GM10248 (cell line): ENCODE measurements around the gene MAP3K14.
A peak's percentile ranks its signal among the peaks of the same experiment; 100 is the strongest.

Experiments used
- CTCF ChIA-PET: fragments of 300-600 bp; sonication (Branson Sonifier 250); formaldehyde crosslinking; extraction: SDS; loops from one replicate; lab custom pipeline; 2021; ENCODE audit warnings: antibody characterized with exemption; lab: Yijun Ruan, JAX
- POLR2A ChIA-PET: fragments of 350-650 bp; sonication (Branson Sonifier 250); formaldehyde crosslinking; extraction: SDS; loops from one replicate; lab custom pipeline; 2020; ENCODE audit warnings: antibody characterized with exemption; lab: Yijun Ruan, JAX
- DNase-seq: peaks from one replicate; pipeline ENCODE4 v3.0.0; 2012; ENCODE audit errors: extremely low spot score
- CTCF ChIP-seq: IDR thresholded peaks from 2 replicates; pipeline ENCODE4 v1.5.1; 2012; ENCODE audit warnings: mild to moderate bottlenecking, low read depth; ENCODE audit errors: extremely low read depth, missing control alignments, control extremely low read depth

MAP3K14 gene

GRCh38 chr17:45229681-45230409 is 87.0 kb downstream of the MAP3K14 start:
- ChIA-PET CTCF (interaction anchor here (0.7 to 13.0 kb wide), 15 partner anchors 11 to 199 kb away, joined by 3 to 309 read pairs (median 5); partner anchors contain the start of genes ACBD4 and FMNL1), POLR2A (interaction anchor here (1.2 to 5.3 kb wide), 4 partner anchors 9 to 81 kb away, joined by 3 to 31 read pairs (median 6); partner anchors contain the start of gene HEXIM1)
- DNase-seq, result peak; percentile 73
- TF ChIP-seq CTCF, result no peak

- ChIA-PET POLR2A (interaction anchor here (0.9 to 5.3 kb wide), 6 partner anchors 8 to 89 kb away, joined by 3 to 31 read pairs (median 5); partner anchors contain the start of genes HEXIM1 and HEXIM2), CTCF (interaction anchor here (0.7 to 13.0 kb wide), 13 partner anchors 10 to 200 kb away, joined by 3 to 309 read pairs (median 4); partner anchors contain the start of genes ACBD4 and FMNL1)
- TF ChIP-seq CTCF, result no peak
- DNase-seq, result peak; percentile 86
Observed at GRCh38 chr17:45228763-45229539, 87.9 kb downstream of the MAP3K14 start.

GRCh38 chr17:45227926-45228762 is 88.7 kb downstream of the MAP3K14 start:
- ChIA-PET POLR2A (interaction anchor here (0.6 to 5.3 kb wide), 7 partner anchors 67 to 277 kb away, joined by 3 to 31 read pairs (median 8); partner anchors contain the start of genes HEXIM1 and HEXIM2), CTCF (interaction anchor here (0.7 to 13.0 kb wide), 11 partner anchors 8 to 200 kb away, joined by 3 to 309 read pairs (median 6); partner anchors contain the start of genes ACBD4 and FMNL1)
- no peak for TF ChIP-seq CTCF
- DNase-seq, result no peak

- peak; percentile 66 for DNase-seq
- CTCF ChIA-PET, result interaction anchor here (0.7 to 13.0 kb wide), 11 partner anchors 9 to 201 kb away, joined by 3 to 309 read pairs (median 6); partner anchors contain the start of genes ACBD4 and FMNL1
- POLR2A ChIA-PET, result interaction anchor here (0.6 to 5.3 kb wide), 4 partner anchors 72 to 276 kb away, joined by 8 to 31 read pairs (median 10); partner anchors contain the start of gene HEXIM1
- TF ChIP-seq CTCF, result no peak
Observed at GRCh38 chr17:45227101-45227925, 89.5 kb downstream of the MAP3K14 start.

GRCh38 chr17:45226576-45226975 is 90.2 kb downstream of the MAP3K14 start:
- ChIA-PET CTCF (interaction anchor here (1.3 to 6.0 kb wide), 6 partner anchors 9 to 91 kb away, joined by 4 to 56 read pairs (median 9); partner anchors contain the start of gene ACBD4), POLR2A (interaction anchor here (0.6 to 1.5 kb wide), 2 partner anchors 75 to 78 kb away, joined by 3 to 13 read pairs; partner anchors contain the start of gene HEXIM1)
- DNase-seq, result no peak
- TF ChIP-seq CTCF, result no peak
